ENCODE measurements around the gene LSM3. TPM values are rescaled to one million over a fixed set of nuclear protein-coding genes. Genes with fewer than 3 reads are reported as not detected.

LSM3 gene
- total and polyA plus RNA-seq, 9 of the 15 experiments (the other 6 are each of a cell fraction or from before 2014, with no cell fraction given): 33.8 to 203 (median 61.2) TPM

- TF ChIP-seq CREB3 (tag; conservative IDR thresholded peaks at IDR 0.05; ENCODE audit: low read depth): 0 out of 2 replicates have a peak, but pooled peaks have one; percentile 50
- no peak for TF ChIP-seq HINFP (tag; conservative IDR thresholded peaks at IDR 0.05; ENCODE audit: low read depth)
- TF ChIP-seq MYC (IDR thresholded peaks at IDR 0.05; ENCODE audit: low read depth, low read length): peak; percentile 60
- TF ChIP-seq MYC (CRISPR knock-in tag; IDR thresholded peaks at IDR 0.05; ENCODE audit: borderline replicate concordance, low read depth): 0 out of 2 replicates have a peak, but pooled peaks have one; percentile 67
- peak; percentile 79; the same call in 1 of the 2 replicates for TF ChIP-seq NFRKB (IDR thresholded peaks at IDR 0.05; ENCODE audit: low read depth)
- TF ChIP-seq HSF4 (CRISPR knock-in tag; IDR thresholded peaks at IDR 0.05; ENCODE audit: borderline replicate concordance): peak; percentile 66; the same call in 1 of the 2 replicates
- no peak for TF ChIP-seq ZSCAN29 (IDR thresholded peaks at IDR 0.05)
- TF ChIP-seq ZBTB26 (CRISPR knock-in tag; IDR thresholded peaks at IDR 0.05): no peak
- 0 out of 2 replicates have a peak, but pooled peaks have one; percentile 62 for TF ChIP-seq PREB (CRISPR knock-in tag; IDR thresholded peaks at IDR 0.05)
- TF ChIP-seq TSC22D4 (tag; IDR thresholded peaks at IDR 0.05): no peak
- TF ChIP-seq FOXK1 (CRISPR knock-in tag; IDR thresholded peaks at IDR 0.05; ENCODE audit: borderline replicate concordance): peak; percentile 79; the same call in 1 of the 2 replicates
- TF ChIP-seq SMAD3 (CRISPR knock-in tag; conservative IDR thresholded peaks at IDR 0.05): peak; percentile 45; the same call in 1 of the 2 replicates
- 0 out of 2 replicates have a peak, but pooled peaks have one; percentile 48 for TF ChIP-seq BRD4 (IDR thresholded peaks at IDR 0.05)
- peak; percentile 91; the same call in 1 of the 2 replicates for TF ChIP-seq ZNF584 (CRISPR knock-in tag; IDR thresholded peaks at IDR 0.05; ENCODE audit: low read depth)
- peak; percentile 46; the same call in 1 of the 2 replicates for TF ChIP-seq CUX1 (CRISPR knock-in tag; IDR thresholded peaks at IDR 0.05)
- TF ChIP-seq L3MBTL2 (IDR thresholded peaks at IDR 0.05): peak; percentile 87
- TF ChIP-seq NEUROD1 (IDR thresholded peaks at IDR 0.05; ENCODE audit: borderline replicate concordance, low read depth, low read length, partially characterized antibody): peak; percentile 20
These were observed 25.0 kb downstream of the LSM3 start (continued) for GRCh38 chr3:14203521-14204079.

Data from K562 (cell line).